ENCODE data around the gene IFIT2.

Gene IFIT2

GRCh38 chr10:89301721-89302445, at the start of gene IFIT2:
TSS of gene IFIT2 (plus strand) at chr10:89302046. CDS start at chr10:89302124, 78 bp downstream.
- peak; percentile 94 for DNase-seq

- no peak for DNase-seq
These were observed 49.6 kb upstream of the IFIT2 start for GRCh38 chr10:89252225-89252585.

- peak; percentile 49 for DNase-seq
These were observed 46.7 kb upstream of the IFIT2 start for GRCh38 chr10:89255091-89255579.

- peak; percentile 73 for DNase-seq
These were observed 46.1 kb upstream of the IFIT2 start for GRCh38 chr10:89255793-89256192.

- DNase-seq = peak; percentile 84
These were observed 45.5 kb upstream of the IFIT2 start for GRCh38 chr10:89256340-89256739.

GRCh38 chr10:89256962-89257361, 44.9 kb upstream of the IFIT2 start:
- no peak for DNase-seq

GRCh38 chr10:89257581-89257980, 44.3 kb upstream of the IFIT2 start:
- DNase-seq = no peak

GRCh38 chr10:89258881-89259280, 43.0 kb upstream of the IFIT2 start:
- peak; percentile 36 for DNase-seq

- DNase-seq = no peak
These were observed 39.5 kb upstream of the IFIT2 start for GRCh38 chr10:89262086-89263051.

GRCh38 chr10:89263091-89263490, 38.8 kb upstream of the IFIT2 start:
- peak; percentile 39 for DNase-seq

GRCh38 chr10:89263531-89263930, 38.3 kb upstream of the IFIT2 start:
- no peak for DNase-seq

- DNase-seq = no peak
These were observed 35.0 kb upstream of the IFIT2 start for GRCh38 chr10:89266721-89267453.

- DNase-seq = peak; percentile 37
These were observed 32.3 kb upstream of the IFIT2 start for GRCh38 chr10:89269433-89270152.

- DNase-seq = no peak
These were observed 31.7 kb upstream of the IFIT2 start for GRCh38 chr10:89270153-89270483.

- no peak for DNase-seq
These were observed 30.3 kb upstream of the IFIT2 start for GRCh38 chr10:89271532-89271931.

GRCh38 chr10:89273680-89274079, 28.2 kb upstream of the IFIT2 start:
- DNase-seq = no peak

- no peak for DNase-seq
These were observed 26.9 kb upstream of the IFIT2 start for GRCh38 chr10:89274928-89275327.

GRCh38 chr10:89275383-89275782, 26.5 kb upstream of the IFIT2 start:
- no peak for DNase-seq

GRCh38 chr10:89278034-89278535, 23.8 kb upstream of the IFIT2 start:
- peak; percentile 94 for DNase-seq

GRCh38 chr10:89278900-89279392, 22.9 kb upstream of the IFIT2 start:
- DNase-seq = no peak

- no peak for DNase-seq
These were observed 22.4 kb upstream of the IFIT2 start for GRCh38 chr10:89279421-89279869.

- DNase-seq = no peak
These were observed 21.3 kb upstream of the IFIT2 start for GRCh38 chr10:89280508-89280907.

Data from suppressor macrophage treated with lipopolysaccharide for 4 hours (primary cell).